Esophagus squamous epithelium (tissue), 5 donors: ENCODE measurements around the gene LONRF3. TPM values are rescaled to one million over a fixed set of nuclear protein-coding genes. Genes with fewer than 3 reads are reported as not detected.

ENCODE experiments used
- DNase-seq: peaks from one replicate; lab custom pipeline; 2025; lab: John Stamatoyannopoulos, UW
- H3K27ac ChIP-seq, 4 donors: fragments of 200-600 bp; sonication (generic); one replicate each; pipeline ENCODE4 v1.5.1; 2016 to 2019; ENCODE audit warnings: mild to moderate bottlenecking in 1 of 4
- H3K27me3 ChIP-seq, 4 donors: fragments of 200-600 bp; sonication (generic); 1 replicate in 3 of 4; 2 replicates in 1 of 4; pipeline versions ENCODE4 v1.5.1 to v1.6.0; 2017 to 2021; ENCODE audit warnings: antibody characterized with exemption in 1 of 4
- H3K36me3 ChIP-seq, 3 donors: fragments of 200-600 bp; sonication (generic); one replicate each; pipeline ENCODE4 v1.5.1; 2016 to 2019
- H3K4me1 ChIP-seq, 3 donors: fragments of 200-600 bp; sonication (generic); one replicate each; pipeline ENCODE4 v1.5.1; 2017 to 2019
- H3K4me3 ChIP-seq, 4 donors: fragments of 200-600 bp; sonication (generic); 1 replicate in 3 of 4; 2 replicates in 1 of 4; pipeline ENCODE4 v1.5.1; 2016 to 2019; ENCODE audit warnings: mild to moderate bottlenecking in 2 of 4, moderate library complexity in 1 of 4
- H3K9me3 ChIP-seq, 3 donors: fragments of 200-600 bp; sonication (generic); one replicate each; pipeline ENCODE4 v1.5.1; 2016 to 2019
- CTCF ChIP-seq, 6 experiments: fragments of 450-650 bp in 4 of 6; fragments of 200-600 bp in 2 of 6; sonication (generic) in 2 of 6; IDR thresholded peaks; one replicate each; pipeline ENCODE4 v1.5.1; 2016 to 2019; ENCODE audit warnings: antibody characterized with exemption in 6 of 6, mild to moderate bottlenecking in 4 of 6, moderate library complexity in 4 of 6
- POLR2A ChIP-seq, 4 donors: fragments of 450-650 bp; IDR thresholded peaks; one replicate each; pipeline ENCODE4 v1.6.1; 2017; ENCODE audit warnings: antibody characterized with exemption in 4 of 4, mild to moderate bottlenecking in 4 of 4, moderate library complexity in 3 of 4
- WGBS, 2 donors: methylation state at CpG; one replicate each; pipeline ENCODE4 v1.1.5; 2018; 5-methylcytosine and 5-hydroxymethylcytosine counted together
- intact Hi-C: fragments of 100-400 bp; cut with DNase I; formaldehyde crosslinking; loops from one replicate; pipeline ENCODE4 v1.15.0; 2022
- total RNA-seq, 4 donors: library from RNA; depleted of rRNA; stranded (reverse); fragments of >200 nt; gene quantifications; one replicate each; pipeline ENCODE4 v1.1.0, GENCODE V29; 2016
- donor health status: DM: yes; HTN: yes; CAD: no.

Gene LONRF3
- total RNA-seq, 4 donors from 2014 or later, result 0.27 to 4.8 (median 1.2) TPM

GRCh38 chrX:119003462-119003861 lies 29.0 kb downstream of the LONRF3 start:
- no peaks in the 10 kb centered on the region for H3K9me3 ChIP-seq
- DNase-seq, result no peak
- TF ChIP-seq POLR2A (IDR thresholded peaks at IDR 0.05) (no peak), CTCF (IDR thresholded peaks at IDR 0.05) (no peak)
- H3K27ac ChIP-seq, result no peak overlapping the region
- WGBS, 2 donors, result 33 to 43% methylated on average over 3 of the region's 3 CpGs
- intact Hi-C loops, result no loop called here
- H3K27me3 ChIP-seq, result no peaks in the 10 kb centered on the region
- H3K4me3 ChIP-seq, result no peak overlapping the region
- no peaks in the 10 kb centered on the region for H3K36me3 ChIP-seq
- no peaks in the 10 kb centered on the region for H3K4me1 ChIP-seq

DNA sequence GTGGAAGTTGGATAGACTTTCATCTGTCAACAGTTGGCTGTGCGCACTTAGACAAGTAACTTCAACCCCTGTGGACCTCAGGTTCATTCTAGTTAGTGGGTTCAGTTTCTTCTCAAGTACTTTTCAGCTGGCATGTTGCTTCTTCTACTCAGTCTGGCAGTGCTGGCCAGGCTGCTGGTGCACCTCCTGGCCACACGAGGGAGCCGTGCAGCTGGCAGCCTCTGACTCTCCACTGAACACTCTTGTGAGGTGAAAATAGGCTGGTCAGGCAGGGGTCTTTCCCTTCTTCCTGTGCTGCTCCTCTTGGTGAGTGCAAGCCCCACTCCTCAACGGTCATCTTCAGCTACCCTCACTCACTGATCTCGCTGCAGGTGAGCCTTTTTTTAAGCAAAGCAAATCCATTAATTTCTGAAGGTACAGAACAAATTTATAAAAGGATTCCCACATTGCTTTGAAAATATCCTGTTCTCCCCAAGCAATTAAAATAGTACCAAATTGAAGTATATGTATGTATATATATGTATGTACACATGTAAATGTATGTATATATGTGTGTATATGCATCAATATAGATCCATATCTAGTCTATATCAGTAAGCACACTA lies 30.6 kb downstream of the LONRF3 start:
- 13 to 25% methylated on average over 2 to 5 of the region's 5 CpGs for WGBS, 2 donors
- no peak overlapping the region for H3K4me3 ChIP-seq
- intact Hi-C loops, result no loop called here
- H3K9me3 ChIP-seq, result no peaks in the 10 kb centered on the region
- H3K4me1 ChIP-seq, result no peaks in the 10 kb centered on the region
- H3K36me3 ChIP-seq, result no peaks in the 10 kb centered on the region
- H3K27me3 ChIP-seq, result no peaks in the 10 kb centered on the region
- TF ChIP-seq CTCF (IDR thresholded peaks at IDR 0.05) (peak; percentile 39 to 86 (median 68)), POLR2A (IDR thresholded peaks at IDR 0.05) (no peak)
- H3K27ac ChIP-seq, result no peak overlapping the region
- DNase-seq, result no peak

DNA sequence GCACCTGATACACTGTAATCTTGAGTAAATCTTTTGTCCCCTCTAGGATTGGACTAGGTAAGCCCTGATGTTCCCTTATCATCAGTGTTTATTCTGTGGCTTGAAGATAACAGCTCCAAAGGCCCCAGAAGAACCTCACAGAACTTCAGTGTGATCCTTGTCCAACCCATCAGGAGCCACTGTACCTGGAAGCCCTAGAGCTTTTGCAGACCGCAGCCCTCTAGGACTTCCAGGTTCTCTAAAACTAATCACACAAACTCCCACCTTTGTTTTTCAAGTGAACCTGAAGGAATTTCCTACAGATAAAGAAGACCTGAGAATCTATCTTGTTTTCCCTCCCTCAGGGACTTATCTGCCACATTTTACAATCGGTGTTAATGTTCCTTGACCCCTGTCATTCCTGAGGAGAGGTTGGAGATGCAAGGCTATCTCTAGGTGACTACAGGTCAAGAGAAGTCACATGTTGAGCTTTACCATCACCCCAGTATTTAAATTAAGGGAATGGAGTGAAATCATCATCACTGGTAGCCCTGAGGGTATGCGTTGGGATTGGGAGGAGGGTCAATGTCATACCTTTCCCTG lies 32.9 kb downstream of the LONRF3 start:
- Histone ChIP-seq H3K9me3 (no peaks in the 10 kb centered on the region), H3K4me1 (no peaks in the 10 kb centered on the region), H3K36me3 (no peaks in the 10 kb centered on the region), H3K27me3 (no peaks in the 10 kb centered on the region), H3K27ac (no peak overlapping the region), H3K4me3 (no peak overlapping the region)
- intact Hi-C loops, result no loop called here
- WGBS, 2 donors, result 90 to 93% methylated on average over 2 to 3 of the region's 3 CpGs
- DNase-seq, result no peak
- TF ChIP-seq POLR2A (IDR thresholded peaks at IDR 0.05) (no peak), CTCF (IDR thresholded peaks at IDR 0.05) (no peak)

- no peaks in the 10 kb centered on the region for H3K36me3 ChIP-seq
- no peaks in the 10 kb centered on the region for H3K27me3 ChIP-seq
- 0 to 11% methylated on average over 3 of the region's 3 CpGs for WGBS, 2 donors
- H3K4me3 ChIP-seq, result no peak overlapping the region
- intact Hi-C loops, result no loop called here
- H3K27ac ChIP-seq, result no peak overlapping the region
- no peaks in the 10 kb centered on the region for H3K9me3 ChIP-seq
- TF ChIP-seq POLR2A (IDR thresholded peaks at IDR 0.05), result no peak
- peak; percentile 26 to 56 (median 44) for TF ChIP-seq CTCF (IDR thresholded peaks at IDR 0.05)
- DNase-seq, result no peak
- H3K4me1 ChIP-seq, result no peaks in the 10 kb centered on the region
Measured at GRCh38 chrX:119008110-119008744, 33.8 kb downstream of the LONRF3 start.

GRCh38 chrX:119009071-119009470 lies 34.7 kb downstream of the LONRF3 start:
- TF ChIP-seq POLR2A (IDR thresholded peaks at IDR 0.05) (no peak), CTCF (IDR thresholded peaks at IDR 0.05) (no peak)
- no peaks in the 10 kb centered on the region for H3K9me3 ChIP-seq
- intact Hi-C loops, result no loop called here
- H3K27ac ChIP-seq, result no peak overlapping the region
- H3K4me1 ChIP-seq, result no peaks in the 10 kb centered on the region
- no peak overlapping the region for H3K4me3 ChIP-seq
- WGBS, 2 donors, result 73 to 76% methylated on average over 3 to 4 of the region's 4 CpGs
- H3K36me3 ChIP-seq, result no peaks in the 10 kb centered on the region
- DNase-seq, result no peak
- no peaks in the 10 kb centered on the region for H3K27me3 ChIP-seq
